LoVo (cell line): ENCODE data around the gene STRA6.

Experiments
- DNase-seq: peaks from one replicate; pipeline ENCODE4 v3.0.0-alpha.2; 2016; ENCODE audit warnings: low spot score

STRA6 gene

GRCh38 chr15:74131628-74132413, 70.8 kb downstream of the STRA6 start:
- DNase-seq = no peak

- DNase-seq = no peak
Observed at GRCh38 chr15:74130849-74131627, 71.5 kb downstream of the STRA6 start.

- no peak for DNase-seq
Observed at GRCh38 chr15:74130155-74130848, 72.3 kb downstream of the STRA6 start, which contains the start of gene ISLR2. TSS of gene ISLR2 (plus strand) at chr15:74130586. CDS start at chr15:74132755, 2,169 bp downstream.

- DNase-seq = no peak
Observed at GRCh38 chr15:74129586-74130154, 72.9 kb downstream of the STRA6 start.
